ENCODE data around the gene CD86. TPM values are rescaled to one million over a fixed set of nuclear protein-coding genes. Genes with fewer than 3 reads are reported as not detected.

CD86 gene
- polyA plus RNA-seq, 4 donors = 2.2 to 4.3 (median 2.4) TPM

GRCh38 chr3:122058294-122058693 is 3.1 kb downstream of the CD86 start:
- DNase-seq (ENCODE audit: low read depth in 4 of 4, low spot score in 3 of 4) = no peak

GRCh38 chr3:122060040-122060698 is 5.0 kb downstream of the CD86 start:
- no peak for DNase-seq (ENCODE audit: low read depth in 4 of 4, low spot score in 3 of 4)

- DNase-seq (ENCODE audit: low read depth in 4 of 4, low spot score in 3 of 4) = no peak
Observed at GRCh38 chr3:122063908-122064307, 8.7 kb downstream of the CD86 start.

GRCh38 chr3:122064326-122064725 is 9.2 kb downstream of the CD86 start:
- DNase-seq (ENCODE audit: low read depth in 4 of 4, low spot score in 3 of 4) = no peak

- DNase-seq (ENCODE audit: low read depth in 4 of 4, low spot score in 3 of 4) = no peak
Observed at GRCh38 chr3:122066331-122067213, 11.4 kb downstream of the CD86 start.

- DNase-seq (ENCODE audit: low read depth in 4 of 4, low spot score in 3 of 4) = no peak
Observed at GRCh38 chr3:122067214-122067550, 12.0 kb downstream of the CD86 start.

GRCh38 chr3:122067588-122068240 is 12.6 kb downstream of the CD86 start:
- no peak for DNase-seq (ENCODE audit: low read depth in 4 of 4, low spot score in 3 of 4)

GRCh38 chr3:122074621-122075265 is 19.6 kb downstream of the CD86 start:
- no peak for DNase-seq (ENCODE audit: low read depth in 4 of 4, low spot score in 3 of 4)

GRCh38 chr3:122076491-122077292 is 21.5 kb downstream of the CD86 start:
- DNase-seq (ENCODE audit: low read depth in 4 of 4, low spot score in 3 of 4) = no peak

- DNase-seq (ENCODE audit: low read depth in 4 of 4, low spot score in 3 of 4) = no peak
Observed at GRCh38 chr3:122077293-122078234, 22.4 kb downstream of the CD86 start.

GRCh38 chr3:122078235-122078935 is 23.2 kb downstream of the CD86 start:
- no peak for DNase-seq (ENCODE audit: low read depth in 4 of 4, low spot score in 3 of 4)

- DNase-seq (ENCODE audit: low read depth in 4 of 4, low spot score in 3 of 4) = no peak
Observed at GRCh38 chr3:122079524-122080206, 24.5 kb downstream of the CD86 start.

GRCh38 chr3:122080207-122080587 is 25.0 kb downstream of the CD86 start:
- no peak for DNase-seq (ENCODE audit: low read depth in 4 of 4, low spot score in 3 of 4)

GRCh38 chr3:122081543-122082247 is 26.5 kb downstream of the CD86 start:
- DNase-seq (ENCODE audit: low read depth in 4 of 4, low spot score in 3 of 4) = no peak

- no peak for DNase-seq (ENCODE audit: low read depth in 4 of 4, low spot score in 3 of 4)
Observed at GRCh38 chr3:122082357-122082756, 27.2 kb downstream of the CD86 start.

- DNase-seq (ENCODE audit: low read depth in 4 of 4, low spot score in 3 of 4) = no peak
Observed at GRCh38 chr3:122084799-122085198, 29.6 kb downstream of the CD86 start.

GRCh38 chr3:122085673-122086072 is 30.5 kb downstream of the CD86 start:
- no peak for DNase-seq (ENCODE audit: low read depth in 4 of 4, low spot score in 3 of 4)

Data from left renal pelvis (tissue), 4 donors.